CD4-positive, alpha-beta T cell (primary cell): ENCODE results near the gene DUOXA2. TPM values are rescaled to one million over a fixed set of nuclear protein-coding genes. Genes with fewer than 3 reads are reported as not detected.

Experiments
- ATAC-seq: fragments of 200-7000 bp; cut with Tn5 transposase; one replicate; pipeline ENCODE4 v1.10.0; 2022; ENCODE audit warnings: mild to moderate bottlenecking; ENCODE audit not compliant: poor library complexity
- CTCF ChIA-PET: fragments of 350-600 bp; sonication (Branson Sonifier 250); formaldehyde crosslinking; loops from one replicate; lab custom pipeline; 2021; ENCODE audit warnings: antibody characterized with exemption, inconsistent platforms; lab: Charles Lee
- POLR2A ChIA-PET: fragments of 350-600 bp; sonication (Branson Sonifier 250); formaldehyde crosslinking; loops from one replicate; lab custom pipeline; 2021; ENCODE audit warnings: antibody characterized with exemption, inconsistent platforms; lab: Charles Lee
- DNase-seq, 14 experiments: peaks; one replicate each; pipeline ENCODE4 v3.0.0-alpha.2; 2013 to 2020; ENCODE audit warnings: mixed read lengths in 2 of 14
- H3K27ac ChIP-seq, 2 donors: one replicate each; pipeline versions ENCODE4 v1.5.1 to v1.7.0; 2013; ENCODE audit warnings: low read length in 2 of 2, low read depth in 1 of 2, mild to moderate bottlenecking in 1 of 2
- H3K27me3 ChIP-seq, 2 experiments: 1 replicate in 1 of 2; 2 replicates in 1 of 2; pipeline versions ENCODE4 v1.6.1 to v1.7.0; 2013; ENCODE audit warnings: low read length in 2 of 2, control low read depth in 1 of 2, mild to moderate bottlenecking in 1 of 2, moderate library complexity in 1 of 2; ENCODE audit not compliant: insufficient read depth in 2 of 2, control insufficient read depth in 1 of 2
- H3K36me3 ChIP-seq: one replicate; pipeline ENCODE4 v1.6.1; 2013; ENCODE audit warnings: low read length, control low read depth; ENCODE audit not compliant: insufficient read depth
- H3K4me1 ChIP-seq: one replicate; pipeline ENCODE4 v1.6.1; 2013; ENCODE audit warnings: low read length, control low read depth; ENCODE audit not compliant: insufficient read depth
- H3K4me3 ChIP-seq: one replicate; pipeline ENCODE4 v1.5.1; 2013; ENCODE audit warnings: mild to moderate bottlenecking, low read length, moderate library complexity
- H3K9me3 ChIP-seq, 2 experiments: 1 replicate in 1 of 2; 2 replicates in 1 of 2; pipeline versions ENCODE4 v1.6.1 to v1.7.0; 2013; ENCODE audit warnings: low read length in 2 of 2, mild to moderate bottlenecking in 2 of 2, control low read depth in 1 of 2, moderate library complexity in 1 of 2; ENCODE audit not compliant: control insufficient read depth in 1 of 2, insufficient read depth in 1 of 2
- H3K27ac Mint-ChIP-seq: one replicate; pipeline ENCODE4 v1.8.0; 2020; ENCODE audit warnings: mixed read lengths
- H3K27me3 Mint-ChIP-seq: one replicate; pipeline ENCODE4 v1.8.0; 2021; ENCODE audit warnings: mixed read lengths
- H3K36me3 Mint-ChIP-seq: one replicate; pipeline ENCODE4 v1.8.0; 2021; ENCODE audit warnings: low read depth, mixed read lengths
- H3K4me1 Mint-ChIP-seq: one replicate; pipeline ENCODE4 v1.8.0; 2021; ENCODE audit warnings: low read depth, mixed read lengths
- H3K4me3 Mint-ChIP-seq: one replicate; pipeline ENCODE4 v1.8.0; 2020; ENCODE audit warnings: mild to moderate bottlenecking, mixed read lengths
- H3K9me3 Mint-ChIP-seq: one replicate; pipeline ENCODE4 v1.8.0; 2020; ENCODE audit warnings: mixed read lengths
- CTCF ChIP-seq: fragments of 200-600 bp; IDR thresholded peaks from one replicate; pipeline ENCODE4 v1.8.0; 2022; ENCODE audit warnings: antibody characterized with exemption, mild to moderate bottlenecking
- intact Hi-C, 2 experiments: fragments of 100-400 bp; cut with DNase I in 1 of 2; cut with micrococcal nuclease in 1 of 2; formaldehyde crosslinking; loops; one replicate each; pipeline versions ENCODE4 v1.15.1 to v1.9.0; 2023 to 2025; cut with DNase I, micrococcal nuclease
- total RNA-seq, 174 experiments: library from RNA in 2 of 174; stranded (reverse) in 2 of 174; gene quantifications; one replicate each; pipeline ENCODE4 v1.2.3 and lab custom pipeline; 2021 to 2026

Gene DUOXA2
- total RNA-seq, 2 experiments from 2014 or later, result not detected

- peaks cover 31 to 36% of the 10 kb centered on the region in 2 experiments for H3K27me3 ChIP-seq
- H3K27ac ChIP-seq, result no peak overlapping the region
- H3K4me3 ChIP-seq, result no peak overlapping the region
- H3K4me3 Mint-ChIP-seq, result no peak overlapping the region
- peaks cover 38% of the 10 kb centered on the region for H3K27me3 Mint-ChIP-seq
- no peak overlapping the region for H3K27ac Mint-ChIP-seq
- no peaks in the 10 kb centered on the region for H3K36me3 Mint-ChIP-seq
- TF ChIP-seq CTCF, result no peak
- ATAC-seq (no peak), DNase-seq (no peak)
- H3K9me3 ChIP-seq, result no peaks in the 10 kb centered on the region
- ChIA-PET POLR2A (interaction anchor here (0.7 kb wide), 1 partner anchor 467 kb away, joined by 3 read pairs; no protein-coding TSS in a partner anchor), CTCF (interaction anchor here (2.0 kb wide), 1 partner anchor 20 kb away, joined by 11 read pairs; no protein-coding TSS in a partner anchor)
- peaks cover 18% of the 10 kb centered on the region for H3K4me1 ChIP-seq
- H3K36me3 ChIP-seq, result no peaks in the 10 kb centered on the region
- H3K4me1 Mint-ChIP-seq, result peaks cover 16% of the 10 kb centered on the region
- H3K9me3 Mint-ChIP-seq, result no peaks in the 10 kb centered on the region
- intact Hi-C loops, result no loop called here
Observed at GRCh38 chr15:45137703-45138102, 23.6 kb downstream of the DUOXA2 start.

- H3K4me3 Mint-ChIP-seq, result no peak overlapping the region
- H3K9me3 Mint-ChIP-seq, result no peaks in the 10 kb centered on the region
- Histone ChIP-seq H3K36me3 (no peaks in the 10 kb centered on the region), H3K4me1 (peaks cover 18% of the 10 kb centered on the region), H3K27me3 (peaks cover 21 to 25% of the 10 kb centered on the region in 2 experiments), H3K27ac (no peak overlapping the region), H3K4me3 (no peak overlapping the region), H3K9me3 (no peaks in the 10 kb centered on the region)
- H3K36me3 Mint-ChIP-seq, result no peaks in the 10 kb centered on the region
- ChIA-PET POLR2A (no interaction called here), CTCF (no interaction called here)
- no peak for TF ChIP-seq CTCF
- no peak for DNase-seq
- peaks cover 25% of the 10 kb centered on the region for H3K27me3 Mint-ChIP-seq
- peaks cover 16% of the 10 kb centered on the region for H3K4me1 Mint-ChIP-seq
- intact Hi-C loops, result no loop called here
- ATAC-seq, result no peak
- H3K27ac Mint-ChIP-seq, result no peak overlapping the region
Observed at GRCh38 chr15:45138814-45139765, 25.0 kb downstream of the DUOXA2 start.

GRCh38 chr15:45139770-45140169, 25.6 kb downstream of the DUOXA2 start:
- no peaks in the 10 kb centered on the region for H3K36me3 Mint-ChIP-seq
- H3K36me3 ChIP-seq, result no peaks in the 10 kb centered on the region
- H3K27me3 ChIP-seq, result peaks cover 14 to 18% of the 10 kb centered on the region in 2 experiments
- H3K4me3 Mint-ChIP-seq, result no peak overlapping the region
- no peak overlapping the region for H3K27ac Mint-ChIP-seq
- no peak for ATAC-seq
- no peak overlapping the region for H3K4me3 ChIP-seq
- no peaks in the 10 kb centered on the region for H3K9me3 ChIP-seq
- peaks cover 15% of the 10 kb centered on the region for H3K4me1 ChIP-seq
- intact Hi-C loops, result no loop called here
- H3K27me3 Mint-ChIP-seq, result peaks cover 18% of the 10 kb centered on the region
- H3K9me3 Mint-ChIP-seq, result no peaks in the 10 kb centered on the region
- peaks cover 9% of the 10 kb centered on the region for H3K4me1 Mint-ChIP-seq
- POLR2A ChIA-PET, result no interaction called here
- H3K27ac ChIP-seq, result no peak overlapping the region
- CTCF ChIA-PET, result no interaction called here
- no peak for TF ChIP-seq CTCF
- no peak for DNase-seq
